NCI-H128 (cell line): ENCODE results near the gene OR10A3.

Source experiments
- DNase-seq: peaks from one replicate; lab custom pipeline; 2025; ENCODE audit not compliant: unreplicated experiment; lab: John Stamatoyannopoulos, UW

OR10A3 gene

GRCh38 chr11:7941146-7941545 is 362 bp downstream of the OR10A3 start:
- DNase-seq = no peak

GRCh38 chr11:7936615-7937014 is 4.9 kb downstream of the OR10A3 start:
- DNase-seq = no peak

GRCh38 chr11:7931168-7931567 is 10.3 kb downstream of the OR10A3 start, which contains the start of gene OR10A6:
TSS of gene OR10A6 (minus strand) at chr11:7931268. CDS start at chr11:7928662, 2,606 bp downstream.
- no peak for DNase-seq

GRCh38 chr11:7927635-7928034 is 13.9 kb downstream of the OR10A3 start:
- no peak for DNase-seq

GRCh38 chr11:7924536-7924935 is 17.0 kb downstream of the OR10A3 start:
- no peak for DNase-seq

GRCh38 chr11:7918141-7918540 is 23.4 kb downstream of the OR10A3 start:
- no peak for DNase-seq

GRCh38 chr11:7911011-7911410 is 30.5 kb downstream of the OR10A3 start:
- no peak for DNase-seq

GRCh38 chr11:7910286-7910788 is 31.2 kb downstream of the OR10A3 start:
- no peak for DNase-seq

GRCh38 chr11:7909585-7910285 is 31.8 kb downstream of the OR10A3 start:
- no peak for DNase-seq

GRCh38 chr11:7907121-7907520 is 34.4 kb downstream of the OR10A3 start:
- no peak for DNase-seq

- no peak for DNase-seq
These were observed 35.0 kb downstream of the OR10A3 start for GRCh38 chr11:7906481-7906880.

- DNase-seq = no peak
These were observed 35.5 kb downstream of the OR10A3 start for GRCh38 chr11:7905961-7906429.

- no peak for DNase-seq
These were observed 36.0 kb downstream of the OR10A3 start for GRCh38 chr11:7905549-7905948.

GRCh38 chr11:7904917-7905316 is 36.6 kb downstream of the OR10A3 start:
- no peak for DNase-seq

GRCh38 chr11:7903940-7904339 is 37.6 kb downstream of the OR10A3 start:
- DNase-seq = no peak

GRCh38 chr11:7901319-7901854 is 40.1 kb downstream of the OR10A3 start:
- DNase-seq = no peak

- DNase-seq = no peak
These were observed 40.8 kb downstream of the OR10A3 start for GRCh38 chr11:7900686-7901085.

GRCh38 chr11:7899418-7899817 is 42.1 kb downstream of the OR10A3 start:
- DNase-seq = no peak

GRCh38 chr11:7898666-7899283 is 42.7 kb downstream of the OR10A3 start:
- no peak for DNase-seq

GRCh38 chr11:7896009-7896785 is 45.3 kb downstream of the OR10A3 start:
- DNase-seq = no peak

- DNase-seq = no peak
These were observed 47.3 kb downstream of the OR10A3 start for GRCh38 chr11:7894251-7894650.
